Stimulated activated CD8-positive, alpha-beta memory T cell treated with anti-CD3 and anti-CD28 coated beads, Interleukin-15, amount 100 ng/mL, for 24 hours (primary cell): Measurements from ENCODE around the gene CSNK1D.
A peak's percentile ranks its signal among the peaks of the same experiment; 100 is the strongest.
"Not testable (repeated sequence)": the region's sequence is repeated elsewhere in the genome, so short reads cannot be mapped to it uniquely, and the experiment has no call there.

Experiments used
- DNase-seq: peaks from one replicate; pipeline ENCODE4 v3.0.0-alpha.2; 2020; ENCODE audit warnings: low read depth

The CSNK1D gene

DNA sequence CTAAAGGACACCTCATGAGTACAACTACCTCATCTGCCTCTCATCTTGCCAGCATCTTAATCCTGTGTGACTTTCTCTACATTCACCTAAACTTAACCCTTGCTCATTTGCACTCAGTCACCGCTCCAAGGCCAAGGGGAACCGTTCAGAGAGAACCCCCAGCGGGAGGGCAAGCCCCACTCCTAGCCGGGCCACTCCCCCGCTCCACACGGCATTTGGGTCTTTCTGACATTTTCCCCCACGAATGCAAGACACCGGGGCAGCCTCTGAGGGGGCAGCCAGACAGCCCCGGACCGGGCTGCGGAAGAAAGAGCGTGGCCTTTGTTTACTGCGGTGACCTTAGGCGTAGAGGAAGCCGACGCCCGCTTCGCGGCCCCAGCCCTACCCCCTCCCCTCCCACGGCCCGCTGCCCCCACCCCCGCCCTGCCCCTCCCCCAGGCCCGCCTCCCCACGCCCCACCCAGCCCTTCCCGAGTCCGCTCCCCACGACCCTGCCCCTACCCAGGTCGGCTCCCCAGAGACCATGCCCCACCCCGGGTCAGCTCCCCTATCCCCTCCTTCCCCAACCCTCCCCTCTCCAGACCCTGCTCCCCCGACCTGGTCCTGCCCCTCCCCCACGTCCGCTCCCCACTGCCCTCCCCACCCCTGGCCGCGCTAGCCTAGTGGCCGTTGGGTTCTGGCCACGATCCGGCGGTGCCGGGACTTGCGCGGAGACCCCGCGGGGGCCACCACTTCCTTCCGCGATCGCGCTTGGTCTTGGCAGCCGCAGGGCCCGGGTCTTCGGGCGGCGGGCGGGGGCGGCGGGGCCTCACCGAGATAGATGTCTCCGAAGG, 789 bp downstream of the CSNK1D start:
- DNase-seq, result no peak

DNA sequence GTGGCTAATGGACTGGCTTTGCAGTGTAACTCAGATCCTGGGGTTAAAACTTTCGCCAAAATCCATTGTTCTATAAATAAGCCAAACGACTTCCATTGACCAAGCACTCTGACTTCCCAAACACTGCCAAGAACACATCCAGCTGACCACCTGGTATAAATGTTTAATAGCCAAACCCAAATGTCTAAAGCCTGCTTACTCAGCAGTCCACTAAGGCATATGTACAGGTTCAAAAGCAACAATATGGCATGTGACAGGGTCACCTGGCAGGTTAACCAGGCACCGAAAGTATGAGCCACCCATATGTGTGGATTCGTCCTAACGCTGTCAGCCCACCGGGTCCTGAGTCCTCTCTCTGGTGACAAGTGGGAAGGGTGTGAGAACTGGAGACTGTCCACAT, 2.1 kb downstream of the CSNK1D start:
- no peak for DNase-seq

DNA sequence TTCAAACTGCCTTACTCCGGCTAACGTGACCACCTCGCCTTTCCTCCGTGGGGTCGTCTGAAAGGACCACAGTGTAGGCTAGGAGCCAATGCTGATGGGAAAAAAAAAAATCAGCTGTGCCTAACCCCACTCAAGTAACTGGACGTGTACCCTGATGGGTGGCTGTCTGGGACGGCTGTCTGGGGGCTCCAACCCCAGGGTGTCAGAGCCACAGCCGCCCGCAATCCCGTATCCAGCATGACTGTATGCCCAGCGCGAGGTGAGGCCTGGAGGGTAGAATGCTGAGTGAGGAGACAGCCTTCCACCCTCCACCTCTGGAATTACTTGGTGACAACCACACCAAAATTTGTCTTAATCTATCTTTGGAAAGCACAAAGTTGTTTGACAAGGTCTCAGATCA, 2.8 kb downstream of the CSNK1D start:
- DNase-seq, result no peak

DNA sequence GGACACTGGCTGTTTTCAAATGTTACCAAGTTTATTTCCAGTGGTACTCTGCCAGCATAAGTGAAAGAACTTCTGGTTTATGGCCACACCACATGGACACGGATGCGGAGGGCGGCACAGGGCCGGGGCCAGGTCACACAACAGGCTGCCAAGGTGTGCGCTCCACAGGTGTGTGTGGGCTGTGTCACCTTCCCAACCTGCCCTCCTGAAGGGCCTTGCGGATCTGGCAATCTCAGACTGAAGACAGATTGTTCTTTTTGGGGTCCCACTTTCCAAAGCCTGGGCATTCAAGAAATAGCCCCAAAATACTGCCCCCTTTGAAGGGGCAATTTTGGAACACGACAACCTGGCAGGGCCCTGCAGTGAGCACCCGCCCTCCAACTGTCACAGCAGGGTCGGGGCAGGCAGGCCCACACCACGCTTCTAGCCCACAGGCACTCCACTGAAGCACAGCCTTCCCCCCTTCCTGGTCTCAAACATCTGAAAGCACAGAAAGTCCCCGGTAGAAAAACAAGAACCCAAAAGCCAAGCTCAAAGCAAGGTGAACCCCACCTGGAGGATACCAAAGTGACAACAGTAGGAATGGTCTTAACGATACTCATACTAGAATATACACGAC, 3.5 kb downstream of the CSNK1D start:
- no peak for DNase-seq

DNA sequence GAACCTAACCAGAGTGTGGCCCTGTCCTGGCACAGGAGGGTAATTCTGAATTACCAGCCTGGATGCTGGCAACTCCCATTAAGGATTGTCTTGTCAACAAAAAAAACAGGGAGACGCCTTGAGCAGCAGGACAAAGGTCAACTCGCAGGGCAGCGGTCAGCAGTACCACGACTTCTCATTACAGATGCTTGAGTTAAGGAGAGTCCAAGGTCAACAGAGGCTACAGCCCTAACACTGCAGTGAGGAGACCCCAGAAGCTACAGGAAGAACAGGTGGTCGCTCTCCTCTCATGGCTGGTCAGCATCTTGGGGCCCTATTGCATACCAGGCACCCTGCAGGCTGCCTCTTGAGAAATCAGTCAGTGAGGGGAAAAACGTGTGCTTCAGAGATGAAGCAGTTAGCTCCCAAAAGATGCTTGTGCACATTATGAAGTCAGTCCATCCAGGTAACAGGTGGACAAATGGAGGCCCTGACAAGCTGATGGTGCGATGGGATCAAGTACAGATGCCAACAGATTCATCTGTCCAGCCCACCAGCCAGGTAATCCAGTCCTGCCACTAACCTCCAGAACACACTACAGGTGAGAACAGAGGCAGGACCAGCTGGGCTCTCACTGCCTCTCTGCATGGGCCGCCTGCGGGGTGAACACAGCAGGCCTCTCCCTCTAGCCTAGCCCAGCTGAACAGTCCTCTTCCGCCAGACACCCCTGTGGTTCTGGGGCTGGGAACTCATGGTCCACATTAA, 4.2 kb downstream of the CSNK1D start:
- no peak for DNase-seq

DNA sequence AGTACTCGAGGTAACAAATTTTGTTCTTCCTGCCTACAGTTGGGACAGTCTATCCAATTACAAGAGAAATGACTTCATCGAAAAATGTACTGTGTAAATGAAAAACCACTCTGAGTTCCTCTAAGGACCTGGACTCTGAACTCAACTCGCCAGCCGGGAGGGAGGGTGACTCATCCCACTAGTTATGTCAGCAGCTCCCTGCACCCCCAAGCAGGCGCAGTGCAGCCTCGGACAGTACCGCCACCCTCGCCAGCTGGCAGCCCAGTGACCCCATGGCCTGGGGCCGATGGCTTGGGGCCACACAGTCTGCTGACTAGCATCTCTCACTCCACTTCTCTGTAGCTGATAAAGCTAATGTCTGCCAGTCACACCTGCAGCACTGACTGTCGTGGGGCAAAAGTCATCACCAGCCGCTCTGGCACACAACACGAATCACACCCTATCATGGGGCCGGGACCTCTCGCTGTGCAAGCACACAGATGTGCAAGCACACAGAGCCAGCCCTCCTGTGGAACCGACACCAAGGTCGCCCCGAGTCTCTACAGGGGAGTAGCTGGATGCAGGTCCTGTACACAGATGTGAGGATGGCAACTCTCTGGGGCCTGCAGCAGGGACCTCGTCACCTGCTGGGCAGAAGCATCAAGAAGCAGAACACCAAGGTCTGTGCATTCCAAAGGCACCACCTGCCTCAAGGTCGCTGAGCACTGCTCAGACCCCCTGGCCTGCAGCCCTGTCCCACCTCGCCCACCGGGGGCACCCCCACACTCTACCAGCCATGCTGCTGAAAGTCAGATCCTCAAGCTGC, 5.7 kb downstream of the CSNK1D start:
- DNase-seq, result no peak

DNA sequence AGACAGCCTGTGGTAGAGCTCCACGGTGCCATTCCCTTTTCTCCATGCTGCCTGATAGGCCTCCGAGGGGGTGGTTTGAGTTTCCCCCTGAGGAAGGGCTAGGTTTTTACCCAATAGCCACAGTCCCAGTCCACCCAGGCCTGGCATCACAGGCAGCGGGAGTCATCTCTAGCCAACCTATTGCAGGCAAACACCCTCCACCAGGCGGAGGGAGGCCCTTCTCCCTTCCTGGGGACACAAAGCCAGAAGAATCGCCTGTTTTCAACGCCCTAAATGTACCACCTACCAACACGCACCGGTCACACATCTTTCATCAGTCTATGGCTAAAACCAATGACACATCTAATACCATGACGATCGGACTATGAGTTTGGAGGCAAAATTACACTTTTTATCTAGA, 7.4 kb downstream of the CSNK1D start:
- DNase-seq, result no peak

DNA sequence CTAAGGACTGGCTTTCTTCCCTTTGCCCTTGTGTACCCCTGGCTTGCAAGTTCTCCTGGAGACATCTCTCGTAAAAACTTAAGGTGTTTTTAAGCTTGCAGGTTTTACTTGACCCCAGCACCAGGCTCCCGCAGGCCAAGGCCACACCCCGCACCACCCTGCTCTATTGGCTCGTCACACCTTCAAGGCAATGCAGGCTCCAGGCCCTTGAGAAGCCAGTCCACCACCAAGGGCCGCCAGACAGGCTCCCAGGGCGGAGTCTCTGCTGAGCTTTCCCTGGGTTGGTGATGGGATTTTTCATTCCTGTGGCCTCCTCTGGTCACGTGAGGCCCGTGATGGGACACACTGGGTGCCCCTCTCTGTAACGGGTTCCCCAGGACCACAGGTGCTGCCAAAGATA, 9.9 kb downstream of the CSNK1D start:
- DNase-seq, result no peak

DNA sequence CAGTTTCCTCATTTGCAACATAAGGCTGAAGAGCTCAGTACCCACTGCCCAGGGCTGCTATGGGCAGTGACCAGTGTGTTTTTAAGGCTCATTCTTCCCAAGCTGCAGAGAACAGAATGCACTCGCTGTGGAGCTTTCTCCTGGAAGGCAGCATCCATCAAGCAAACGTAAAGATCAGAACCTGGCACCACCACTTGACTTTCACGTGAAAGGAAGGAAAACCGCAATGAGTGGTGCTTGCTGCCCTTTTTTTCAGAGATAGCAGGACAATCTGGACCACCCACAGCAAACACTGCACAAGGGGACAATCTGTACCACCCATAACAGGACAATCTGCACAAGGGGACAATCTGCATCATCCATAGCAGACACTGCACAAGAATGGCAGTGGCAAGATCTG, 11.2 kb downstream of the CSNK1D start:
- DNase-seq, result no peak

DNA sequence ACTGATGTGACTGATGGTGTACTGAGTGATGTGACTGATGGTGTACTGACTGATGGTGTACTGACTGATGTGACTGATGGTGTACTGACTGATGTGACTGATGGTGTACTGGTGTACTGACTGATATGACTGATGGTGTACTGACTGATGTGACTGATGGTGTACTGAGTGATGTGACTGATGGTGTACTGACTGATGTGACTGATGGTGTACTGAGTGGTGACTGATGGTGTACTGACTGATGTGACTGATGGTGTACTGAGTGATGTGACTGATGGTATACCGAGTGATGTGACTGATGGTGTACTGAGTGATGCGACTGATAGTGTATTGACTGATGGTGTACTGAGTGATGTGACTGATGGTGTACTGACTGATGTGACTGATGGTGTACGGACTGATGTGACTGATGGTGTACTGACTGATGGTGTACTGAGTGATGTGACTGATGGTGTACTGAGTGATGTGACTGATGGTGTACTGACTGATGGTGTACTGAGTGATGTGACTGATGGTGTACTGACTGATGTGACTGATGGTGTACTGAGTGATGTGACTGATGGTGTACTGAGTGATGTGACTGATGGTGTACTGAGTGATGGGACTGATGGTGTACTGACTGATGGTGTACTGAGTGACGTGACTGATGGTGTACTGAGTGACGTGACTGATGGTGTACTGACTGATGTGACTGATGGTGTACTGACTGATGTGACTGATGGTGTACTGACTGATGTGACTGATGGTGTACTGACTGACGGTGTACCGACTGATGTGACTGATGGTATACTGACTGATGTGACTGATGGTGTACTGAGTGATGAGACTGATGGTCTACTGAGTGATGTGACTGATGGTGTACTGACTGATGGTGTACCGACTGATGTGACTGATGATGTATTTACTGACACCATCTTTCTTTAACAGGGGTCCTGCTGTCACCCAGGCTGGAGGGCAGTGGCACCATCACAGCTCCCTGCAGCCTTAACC, 13.2 kb downstream of the CSNK1D start:
- not testable (repeated sequence) for DNase-seq

DNA sequence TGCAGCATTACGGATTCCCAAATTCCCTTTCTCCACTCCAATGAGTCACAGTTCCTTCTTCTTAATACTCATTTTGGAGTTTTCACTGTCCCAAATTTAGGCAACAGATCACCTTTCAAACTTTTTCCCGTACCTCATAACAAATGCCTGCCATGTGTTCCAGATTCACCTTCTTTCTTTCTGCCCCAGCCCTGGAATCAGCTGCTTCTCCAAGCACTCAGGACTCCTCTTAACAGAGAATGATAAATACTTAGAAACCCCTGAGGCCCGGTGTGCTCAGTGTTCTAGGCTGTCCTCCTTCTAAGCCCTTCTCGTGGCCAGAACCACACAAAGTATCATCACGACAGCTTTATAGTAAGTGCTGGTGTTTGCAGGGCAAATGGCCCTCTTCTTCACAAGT, 14.9 kb downstream of the CSNK1D start:
- no peak for DNase-seq

DNA sequence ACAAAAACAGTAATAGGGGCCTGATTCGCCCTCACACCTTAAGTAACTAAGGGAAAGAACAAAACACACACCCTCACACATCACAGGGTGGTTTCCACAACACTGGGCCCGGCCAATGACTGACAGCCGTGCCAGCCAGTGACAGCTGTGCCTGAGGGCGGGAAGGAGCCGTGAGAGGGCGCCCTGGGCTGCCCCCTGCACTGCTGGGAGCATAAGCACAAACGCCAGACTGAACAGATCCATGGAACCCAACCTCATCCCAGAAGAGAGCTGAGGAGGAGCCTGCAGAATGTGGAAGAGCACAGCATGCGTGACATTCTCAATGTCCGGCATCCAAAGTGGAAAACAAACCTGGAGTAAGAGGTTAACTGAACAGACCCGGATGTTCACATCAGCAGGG, 16.0 kb downstream of the CSNK1D start:
- peak; percentile 44 for DNase-seq

DNA sequence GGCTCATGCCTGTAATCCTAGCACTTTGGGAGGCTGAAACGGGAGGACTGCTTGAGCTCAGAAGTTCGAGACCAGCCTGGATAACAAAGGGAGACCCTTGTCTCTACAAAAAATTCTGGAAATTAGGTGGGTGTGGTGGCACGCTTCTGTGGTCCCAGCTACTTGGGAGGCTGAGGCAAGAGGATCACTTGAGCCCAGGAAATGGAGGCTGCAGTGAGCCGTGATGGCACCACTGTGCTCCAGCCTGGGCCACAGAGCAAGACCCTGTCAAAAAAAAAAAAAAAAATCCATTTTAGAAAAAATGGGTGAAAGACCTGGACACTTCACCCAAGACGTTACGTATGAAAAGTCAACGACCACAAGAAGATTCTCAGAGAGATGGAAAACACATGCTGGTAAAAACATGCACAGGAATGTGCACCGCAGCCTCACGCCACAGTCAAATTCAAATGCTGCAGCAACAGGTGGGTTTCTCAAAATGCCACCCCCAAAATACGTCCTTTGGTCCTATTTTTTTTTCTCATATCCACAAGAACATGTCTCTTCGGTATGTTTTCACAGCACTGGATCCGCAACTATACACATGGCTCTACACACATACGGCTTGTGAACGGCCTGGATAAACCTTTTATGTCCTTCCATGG, 17.1 kb downstream of the CSNK1D start:
- no peak for DNase-seq

DNA sequence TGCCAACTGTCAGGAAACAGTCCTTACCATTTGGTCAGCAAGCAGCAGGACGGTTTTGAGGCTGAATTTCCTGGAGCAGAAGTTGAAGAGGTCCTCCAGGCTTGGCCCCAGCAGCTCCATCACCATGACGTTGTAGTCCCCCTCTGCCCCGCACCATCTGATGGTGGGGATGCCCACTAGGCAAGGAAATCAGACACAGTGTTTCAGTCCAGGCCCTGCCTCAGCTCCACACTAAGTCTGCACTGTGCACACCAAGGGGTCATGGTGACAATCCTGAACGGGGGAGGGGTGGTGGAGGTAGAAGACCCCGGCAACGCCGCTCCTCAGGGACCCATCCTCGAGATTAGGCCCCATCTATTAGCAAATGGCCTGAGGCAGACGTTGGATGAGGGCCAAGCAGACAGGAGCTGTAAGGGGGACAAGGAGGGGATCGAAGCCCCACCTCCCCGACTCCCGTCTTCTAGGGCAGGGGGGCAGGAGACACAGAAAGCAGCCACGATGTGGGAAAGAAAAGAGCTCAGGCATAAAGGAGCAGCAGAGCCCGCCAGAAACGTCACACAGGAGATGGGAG, 18.0 kb downstream of the CSNK1D start:
- no peak for DNase-seq

DNA sequence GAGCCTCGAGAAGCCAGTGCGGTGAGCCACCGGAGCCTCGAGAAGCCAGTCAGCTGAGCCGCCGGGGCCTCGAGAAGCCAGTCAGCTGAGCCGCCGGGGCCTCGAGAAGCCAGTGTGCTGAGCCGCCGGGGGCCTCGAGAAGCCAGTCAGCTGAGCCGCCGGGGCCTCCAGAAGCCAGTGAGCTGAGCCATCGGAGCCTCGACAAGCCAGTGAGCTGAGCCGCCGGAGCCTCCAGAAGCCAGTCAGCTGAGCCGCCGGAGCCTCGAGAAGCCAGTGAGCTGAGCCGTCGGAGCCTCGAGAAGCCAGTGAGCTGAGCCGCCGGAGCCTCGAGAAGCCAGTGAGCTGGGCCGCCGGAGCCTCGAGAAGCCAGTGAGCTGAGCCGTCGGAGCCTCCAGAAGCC, 18.8 kb downstream of the CSNK1D start:
- not testable (repeated sequence) for DNase-seq

DNA sequence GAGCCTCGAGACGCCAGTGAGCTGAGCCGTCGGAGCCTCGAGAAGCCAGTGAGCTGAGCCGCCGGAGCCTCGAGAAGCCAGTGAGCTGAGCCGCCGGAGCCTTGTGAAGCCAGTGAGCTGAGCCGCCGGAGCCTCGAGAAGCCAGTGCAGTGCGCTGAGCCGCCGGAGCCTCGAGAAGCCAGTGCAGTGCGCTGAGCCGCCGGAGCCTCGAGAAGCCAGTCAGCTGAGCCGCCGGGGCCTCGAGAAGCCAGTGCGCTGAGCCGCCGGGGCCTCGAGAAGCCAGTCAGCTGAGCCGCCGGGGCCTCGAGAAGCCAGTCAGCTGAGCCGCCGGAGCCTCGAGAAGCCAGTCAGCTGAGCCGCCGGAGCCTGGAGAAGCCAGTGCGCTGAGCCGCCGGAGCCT, 19.4 kb downstream of the CSNK1D start:
- not testable (repeated sequence) for DNase-seq

DNA sequence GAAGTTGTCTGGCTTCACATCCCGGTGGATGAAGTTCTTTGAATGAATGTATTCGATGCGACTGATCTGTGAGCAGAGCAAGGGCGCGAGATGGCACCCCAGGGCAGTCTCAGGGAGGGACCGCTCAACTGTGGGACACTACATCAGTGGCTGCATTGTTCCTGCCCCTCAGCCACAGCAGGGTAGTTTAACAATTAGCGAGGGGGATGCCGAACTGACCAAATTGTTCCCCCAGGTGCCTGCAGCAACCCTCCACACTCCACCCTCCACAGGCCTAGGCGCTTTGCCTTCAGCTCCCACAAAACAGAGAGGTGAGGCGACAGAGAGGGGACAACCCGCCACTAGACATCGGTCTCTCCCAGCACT, 20.3 kb downstream of the CSNK1D start:
- no peak for DNase-seq

DNA sequence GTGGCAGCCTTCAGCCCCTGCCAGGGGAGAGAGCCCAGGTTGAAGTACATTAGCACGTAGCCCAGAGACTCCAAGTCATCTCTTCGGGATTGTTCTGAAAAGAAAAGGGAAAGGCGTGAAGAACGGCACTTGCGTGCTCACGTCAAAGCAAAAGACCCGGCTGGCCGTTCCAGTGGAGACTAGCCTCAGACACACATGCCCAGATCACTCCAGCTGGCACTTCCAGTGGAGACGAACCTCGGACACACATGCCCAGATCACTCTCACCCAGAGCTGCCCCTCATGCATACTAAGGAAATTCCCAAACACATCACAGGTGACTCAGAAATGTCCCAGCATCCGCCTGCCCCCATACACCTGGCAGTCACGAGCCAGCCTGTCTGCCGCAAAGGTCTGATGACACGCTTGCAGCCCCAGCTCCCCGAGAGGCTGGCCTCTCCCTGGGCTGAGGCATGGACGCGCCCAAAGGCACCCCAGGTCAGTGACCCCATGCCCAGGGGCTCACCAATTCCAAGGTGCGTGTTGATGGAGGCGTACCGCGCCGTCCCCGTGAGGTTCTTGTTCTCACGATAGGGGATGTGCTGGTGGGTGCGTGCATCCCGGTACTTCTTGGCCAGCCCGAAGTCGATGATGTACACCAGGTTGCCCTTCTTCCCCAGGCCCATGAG, 20.9 kb downstream of the CSNK1D start:
- DNase-seq, result no peak

DNA sequence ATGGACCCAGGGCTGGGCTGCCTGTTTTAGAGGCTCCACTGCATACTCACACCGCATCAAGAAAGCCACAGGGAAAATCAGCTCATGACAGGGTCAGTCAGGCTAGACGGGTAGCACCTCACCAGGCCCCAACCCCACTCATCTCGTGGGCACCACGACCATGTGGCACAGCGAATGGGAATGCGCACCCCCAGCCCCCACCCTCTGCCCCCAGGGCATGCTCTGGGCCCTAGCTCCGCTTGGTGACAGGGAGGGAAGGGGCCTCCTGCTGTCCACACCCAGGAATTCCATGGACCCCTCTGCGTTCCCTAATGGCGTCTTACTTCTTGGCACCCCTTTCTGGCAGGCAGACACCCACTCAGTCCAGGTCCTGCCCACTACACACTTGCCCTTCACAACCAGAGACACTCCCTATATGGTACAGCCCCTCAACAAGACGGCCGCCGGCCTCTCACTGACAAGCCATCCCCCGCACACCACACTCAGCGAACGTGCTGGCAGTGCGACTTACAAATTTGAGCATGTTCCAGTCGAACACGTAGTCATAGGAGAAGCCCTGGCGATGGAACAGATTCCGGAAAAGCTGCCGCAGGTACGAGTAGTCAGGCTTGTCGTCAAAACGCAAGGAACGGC, 22.5 kb downstream of the CSNK1D start:
- no peak for DNase-seq
